DND-41 (cell line): ENCODE results near the gene MRPS27.

Experiments
- ATAC-seq: fragments of 200-7000 bp; cut with Tn5 transposase; 3 replicates; pipeline ENCODE4 v1.9.1; 2021; ENCODE audit warnings: low read depth; ENCODE audit not compliant: insufficient read depth
- DNase-seq: peaks from one replicate; pipeline ENCODE4 v3.0.0-alpha.2; 2020
- H2AFZ ChIP-seq: 2 replicates; pipeline ENCODE4 v1.6.0; 2012; ENCODE audit warnings: low read depth, low read length
- H3K27ac ChIP-seq: 2 replicates; pipeline ENCODE4 v1.5.1; 2012; ENCODE audit warnings: low read length, inconsistent platforms
- H3K27me3 ChIP-seq: fragments of 200-600 bp; sonication (generic); 2 replicates; pipeline ENCODE4 v1.6.0; 2012; ENCODE audit warnings: low read length, mild to moderate bottlenecking, inconsistent platforms; ENCODE audit not compliant: insufficient read depth, poor library complexity
- H3K36me3 ChIP-seq: 2 replicates; pipeline ENCODE4 v1.5.1; 2012; ENCODE audit warnings: low read length, inconsistent platforms; ENCODE audit not compliant: insufficient read depth
- H3K4me1 ChIP-seq: 2 replicates; pipeline ENCODE4 v1.5.1; 2012; ENCODE audit warnings: mild to moderate bottlenecking, low read length; ENCODE audit not compliant: insufficient read depth
- H3K4me2 ChIP-seq: 2 replicates; pipeline ENCODE4 v1.6.0; 2012; ENCODE audit warnings: mild to moderate bottlenecking, moderate library complexity, low read length, inconsistent platforms; ENCODE audit not compliant: insufficient read depth
- H3K4me3 ChIP-seq, 2 experiments: fragments of 200-600 bp in 1 of 2; shearing (Covaris generic) in 1 of 2; 2 replicates each; pipeline ENCODE4 v1.5.1; 2012 to 2016; ENCODE audit warnings: inconsistent platforms in 2 of 2, low read length in 2 of 2, mild to moderate bottlenecking in 2 of 2, low read depth in 1 of 2, moderate library complexity in 1 of 2
- H3K79me2 ChIP-seq: 2 replicates; pipeline ENCODE4 v1.6.0; 2012; ENCODE audit warnings: low read length, inconsistent platforms; ENCODE audit not compliant: insufficient read depth
- H3K9ac ChIP-seq: 2 replicates; pipeline ENCODE4 v1.6.0; 2012; ENCODE audit warnings: low read depth, mild to moderate bottlenecking, inconsistent platforms, low read length, moderate library complexity
- H3K9me3 ChIP-seq: 2 replicates; pipeline ENCODE4 v1.5.1; 2012; ENCODE audit warnings: low read length, moderate library complexity, mild to moderate bottlenecking, inconsistent platforms; ENCODE audit not compliant: insufficient read depth, severe bottlenecking
- H4K20me1 ChIP-seq: 2 replicates; pipeline ENCODE4 v1.6.0; 2012; ENCODE audit warnings: low read length; ENCODE audit not compliant: insufficient read depth
- EZH2 ChIP-seq: IDR thresholded peaks from 3 replicates; pipeline ENCODE4 v1.6.1; 2012; ENCODE audit warnings: borderline replicate concordance, low read depth, mild to moderate bottlenecking, moderate library complexity, low read length, inconsistent platforms; ENCODE audit not compliant: severe bottlenecking
- TF ChIP-seq, protein P1 (sequence below): IDR thresholded peaks from 2 replicates; pipeline ENCODE4 v1.5.1; 2012; ENCODE audit warnings: borderline replicate concordance, low read length, moderate library complexity, mild to moderate bottlenecking; ENCODE audit not compliant: poor library complexity, severe bottlenecking; ENCODE audit errors: extremely low read depth

Gene MRPS27

GRCh38 chr5:72292411-72292810 is 27.6 kb downstream of the MRPS27 start:
- Histone ChIP-seq H3K27ac (no peak overlapping the region), H3K4me3 (no peak overlapping the region), H2AFZ (no peak overlapping the region), H3K79me2 (no peaks in the 10 kb centered on the region), H3K4me1 (no peaks in the 10 kb centered on the region), H3K36me3 (peaks cover 74% of the 10 kb centered on the region), H4K20me1 (peaks cover 6% of the 10 kb centered on the region; the same call in 1 of the 2 replicates), H3K27me3 (no peaks in the 10 kb centered on the region), H3K4me2 (no peak overlapping the region), H3K9me3 (no peaks in the 10 kb centered on the region), H3K9ac (no peak overlapping the region)
- ATAC-seq (no peak), DNase-seq (no peak)
- TF ChIP-seq, protein P1, sequence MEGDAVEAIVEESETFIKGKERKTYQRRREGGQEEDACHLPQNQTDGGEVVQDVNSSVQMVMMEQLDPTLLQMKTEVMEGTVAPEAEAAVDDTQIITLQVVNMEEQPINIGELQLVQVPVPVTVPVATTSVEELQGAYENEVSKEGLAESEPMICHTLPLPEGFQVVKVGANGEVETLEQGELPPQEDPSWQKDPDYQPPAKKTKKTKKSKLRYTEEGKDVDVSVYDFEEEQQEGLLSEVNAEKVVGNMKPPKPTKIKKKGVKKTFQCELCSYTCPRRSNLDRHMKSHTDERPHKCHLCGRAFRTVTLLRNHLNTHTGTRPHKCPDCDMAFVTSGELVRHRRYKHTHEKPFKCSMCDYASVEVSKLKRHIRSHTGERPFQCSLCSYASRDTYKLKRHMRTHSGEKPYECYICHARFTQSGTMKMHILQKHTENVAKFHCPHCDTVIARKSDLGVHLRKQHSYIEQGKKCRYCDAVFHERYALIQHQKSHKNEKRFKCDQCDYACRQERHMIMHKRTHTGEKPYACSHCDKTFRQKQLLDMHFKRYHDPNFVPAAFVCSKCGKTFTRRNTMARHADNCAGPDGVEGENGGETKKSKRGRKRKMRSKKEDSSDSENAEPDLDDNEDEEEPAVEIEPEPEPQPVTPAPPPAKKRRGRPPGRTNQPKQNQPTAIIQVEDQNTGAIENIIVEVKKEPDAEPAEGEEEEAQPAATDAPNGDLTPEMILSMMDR = no peak
- TF ChIP-seq EZH2 = no peak

GRCh38 chr5:72291601-72292000 is 28.4 kb downstream of the MRPS27 start:
- Histone ChIP-seq H3K9ac (no peak overlapping the region), H3K4me1 (no peaks in the 10 kb centered on the region), H2AFZ (no peak overlapping the region), H3K27ac (no peak overlapping the region), H3K36me3 (peaks cover 68% of the 10 kb centered on the region), H3K9me3 (no peaks in the 10 kb centered on the region), H3K27me3 (no peaks in the 10 kb centered on the region), H4K20me1 (peaks cover 6% of the 10 kb centered on the region; the same call in 1 of the 2 replicates), H3K4me2 (no peak overlapping the region), H3K79me2 (no peaks in the 10 kb centered on the region), H3K4me3 (no peak overlapping the region)
- DNase-seq (no peak), ATAC-seq (no peak)
- no peak for TF ChIP-seq EZH2
- TF ChIP-seq, protein P1 = no peak

- H2AFZ ChIP-seq = no peak overlapping the region
- H3K4me2 ChIP-seq = no peak overlapping the region
- no peak overlapping the region for H3K27ac ChIP-seq
- ATAC-seq = no peak
- H3K9me3 ChIP-seq = no peaks in the 10 kb centered on the region
- H3K36me3 ChIP-seq = peaks cover 63% of the 10 kb centered on the region
- DNase-seq = no peak
- H3K4me1 ChIP-seq = no peaks in the 10 kb centered on the region
- TF ChIP-seq, protein P1 = no peak
- TF ChIP-seq EZH2 = no peak
- no peaks in the 10 kb centered on the region for H3K79me2 ChIP-seq
- no peak overlapping the region for H3K4me3 ChIP-seq
- H3K9ac ChIP-seq = no peak overlapping the region
- peaks cover 6% of the 10 kb centered on the region; the same call in 1 of the 2 replicates for H4K20me1 ChIP-seq
- H3K27me3 ChIP-seq = no peaks in the 10 kb centered on the region
Observed at GRCh38 chr5:72290356-72291133, 29.5 kb downstream of the MRPS27 start.
